ENCODE results near the gene EEF2K. TPM values are rescaled to one million over a fixed set of nuclear protein-coding genes. Genes with fewer than 3 reads are reported as not detected.

EEF2K gene
- total RNA-seq, 3 donors from 2014 or later = 38.6 to 60.8 (median 39.7) TPM

DNA sequence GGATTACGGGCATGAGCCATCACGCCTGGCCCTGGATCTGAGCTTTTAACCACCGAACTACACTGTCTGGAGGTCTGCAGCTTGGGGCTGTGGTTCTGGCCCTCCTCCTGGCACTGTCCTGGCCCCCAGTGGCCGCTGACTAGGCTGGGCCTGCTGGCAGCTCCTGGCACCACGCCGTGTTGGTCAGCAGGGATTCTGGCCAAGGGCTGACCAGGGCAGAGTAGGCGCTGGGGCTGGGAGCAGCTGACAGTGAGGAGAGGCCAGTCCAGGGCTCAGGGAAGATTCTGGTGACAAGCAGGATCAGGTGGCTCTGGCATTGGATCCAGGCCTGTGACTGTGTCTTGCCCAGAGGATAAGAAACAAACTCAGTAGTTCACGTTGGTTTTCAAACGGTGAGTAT, 14.6 kb downstream of the EEF2K start:
- no peak overlapping the region for H3K4me3 ChIP-seq
- TF ChIP-seq CTCF (IDR thresholded peaks at IDR 0.05) = no peak
- intact Hi-C loops (cut with DNase I, micrococcal nuclease) = no loop called here
- H3K9me3 ChIP-seq = no peaks in the 10 kb centered on the region
- ATAC-seq = peak; percentile 9
- no peak for DNase-seq
- H3K4me1 ChIP-seq (ENCODE audit: low read depth) = peaks cover 5% of the 10 kb centered on the region
- no peaks in the 10 kb centered on the region for H3K36me3 ChIP-seq (ENCODE audit: low read depth)

GRCh38 chr16:22222006-22222405, 15.9 kb downstream of the EEF2K start:
- DNase-seq (no peak), ATAC-seq (no peak)
- Histone ChIP-seq H3K4me3 (no peak overlapping the region), H3K9me3 (no peaks in the 10 kb centered on the region), H3K4me1 (ENCODE audit: low read depth) (peaks cover 5% of the 10 kb centered on the region), H3K36me3 (ENCODE audit: low read depth) (no peaks in the 10 kb centered on the region)
- TF ChIP-seq CTCF (IDR thresholded peaks at IDR 0.05) = no peak
- intact Hi-C loops (cut with DNase I, micrococcal nuclease) = no loop called here

DNA sequence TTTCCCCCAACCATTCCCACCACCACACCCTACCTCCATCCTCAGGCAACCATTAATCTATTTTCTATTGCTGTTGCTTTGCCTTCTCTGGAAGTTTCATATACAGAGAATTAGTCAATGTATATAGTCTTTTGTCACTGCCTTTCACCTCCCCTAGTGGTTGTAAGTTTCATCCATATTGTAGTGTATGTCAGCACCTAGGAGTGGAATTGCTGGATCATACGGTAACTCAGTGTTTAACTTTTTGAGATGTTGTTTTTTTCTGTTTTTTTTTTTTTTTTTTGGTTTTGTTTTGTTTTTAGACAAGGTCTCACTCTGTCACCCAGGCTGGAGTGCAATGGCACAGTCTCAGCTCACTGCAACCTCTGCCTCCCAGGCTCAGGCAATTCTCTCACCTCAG, 16.9 kb downstream of the EEF2K start:
- no peak for ATAC-seq
- no peak for TF ChIP-seq CTCF (IDR thresholded peaks at IDR 0.05)
- intact Hi-C loops (cut with DNase I, micrococcal nuclease) = no loop called here
- DNase-seq = no peak
- Histone ChIP-seq H3K4me3 (no peak overlapping the region), H3K36me3 (ENCODE audit: low read depth) (no peaks in the 10 kb centered on the region), H3K9me3 (no peaks in the 10 kb centered on the region), H3K4me1 (ENCODE audit: low read depth) (peaks cover 5% of the 10 kb centered on the region)

DNA sequence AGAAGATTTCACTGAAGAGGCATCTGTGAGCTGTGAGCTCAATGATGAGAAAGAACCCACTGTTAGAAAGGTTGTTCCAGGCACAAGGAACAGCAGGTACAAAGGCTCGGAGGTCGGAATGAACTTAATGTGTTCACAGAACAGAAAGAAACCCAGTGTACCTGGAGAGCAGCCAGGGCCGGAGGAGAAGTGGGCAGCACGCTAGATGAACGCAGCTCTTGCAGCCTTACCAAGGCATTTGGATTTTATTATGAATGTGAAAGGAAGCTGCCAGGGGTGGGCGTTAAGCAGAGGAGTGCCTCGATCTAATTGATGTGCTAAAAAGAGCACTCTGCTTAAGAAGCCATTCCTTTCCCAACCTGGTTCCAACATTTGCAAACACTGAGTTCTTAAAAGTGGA, 19.0 kb downstream of the EEF2K start:
- no peak for ATAC-seq
- Histone ChIP-seq H3K4me1 (ENCODE audit: low read depth) (no peaks in the 10 kb centered on the region), H3K36me3 (ENCODE audit: low read depth) (no peaks in the 10 kb centered on the region), H3K4me3 (no peak overlapping the region), H3K9me3 (no peaks in the 10 kb centered on the region)
- no peak for TF ChIP-seq CTCF (IDR thresholded peaks at IDR 0.05)
- intact Hi-C loops (cut with DNase I, micrococcal nuclease) = no loop called here
- no peak for DNase-seq

DNA sequence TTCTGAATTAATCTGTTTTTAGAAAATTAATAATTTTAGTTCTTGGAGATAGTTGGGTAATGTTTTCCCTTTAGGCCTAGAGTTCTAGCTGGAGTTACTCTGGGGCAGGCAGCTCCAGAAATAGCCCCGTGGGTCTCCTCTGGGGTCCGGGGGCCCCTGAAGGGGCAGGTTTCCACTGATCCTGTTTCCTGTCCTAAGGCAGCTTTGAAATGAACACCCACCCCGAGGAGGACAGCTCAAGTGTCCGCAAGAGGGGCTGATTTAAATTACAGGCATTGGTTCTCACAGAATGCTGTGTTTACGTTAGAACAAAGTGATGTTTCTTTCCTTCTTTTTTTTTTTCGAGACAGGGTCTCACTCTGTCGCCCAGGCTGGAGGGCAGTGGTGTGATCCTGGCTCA, 23.8 kb downstream of the EEF2K start:
- Histone ChIP-seq H3K36me3 (ENCODE audit: low read depth) (peaks cover 4% of the 10 kb centered on the region), H3K4me1 (ENCODE audit: low read depth) (peaks cover 23% of the 10 kb centered on the region), H3K4me3 (no peak overlapping the region), H3K9me3 (no peaks in the 10 kb centered on the region)
- no peak for ATAC-seq
- TF ChIP-seq CTCF (IDR thresholded peaks at IDR 0.05) = no peak
- intact Hi-C loops (cut with DNase I, micrococcal nuclease) = no loop called here
- DNase-seq = no peak

Data from mucosa of descending colon (tissue), 3 donors.